K562 (cell line): ENCODE data around the gene SLC34A3. TPM values are rescaled to one million over a fixed set of nuclear protein-coding genes. Genes with fewer than 3 reads are reported as not detected.

Experiments
- ATAC-seq: fragments of 200-7000 bp; cut with Tn5 transposase; 3 replicates; pipeline ENCODE4 v1.9.1; 2020; ENCODE audit warnings: moderate library complexity
- BruUV-seq: library from RNA; stranded (reverse); fragments of 400-500 nt; replicated peaks from 2 replicates; lab custom pipeline; 2021; lab: Mats Ljungman, UMichigan
- CTCF ChIA-PET: fragments of 300-600 bp; formaldehyde crosslinking; extraction: SDS; loops from one replicate; lab custom pipeline; 2021; ENCODE audit warnings: low intra/inter-chr PET ratio; lab: Yijun Ruan, JAX
- POLR2A ChIA-PET: fragments of 300-600, 350-650 bp; sonication (Branson Sonifier 250); formaldehyde crosslinking; extraction: SDS; loops from one replicate; lab custom pipeline; 2021; ENCODE audit warnings: antibody characterized with exemption, inconsistent platforms; lab: Yijun Ruan, JAX
- DNase-seq, 4 experiments: peaks; one replicate each; pipeline versions ENCODE4 v3.0.0 to v3.0.0-alpha.2; 2011 to 2018; ENCODE audit warnings: low spot score in 3 of 4, mixed read lengths in 3 of 4; ENCODE audit errors: extremely low read depth in 1 of 4
- FAIRE-seq: peaks from 2 replicates; lab custom pipeline; 2011; peaks lifted over from hg19 to GRCh38; lab: Jason Lieb, UNC
- H2AFZ ChIP-seq: 2 replicates; pipeline ENCODE4 v1.6.0; 2011; ENCODE audit warnings: low read depth, low read length, control low read depth, inconsistent platforms
- H3K27ac ChIP-seq: fragments of 200-600 bp; 3 replicates; pipeline ENCODE4 v1.8.0; 2011; ENCODE audit warnings: low read depth, mild to moderate bottlenecking, control low read depth, inconsistent platforms, low read length, moderate library complexity, mixed read lengths; ENCODE audit errors: extremely low read depth
- H3K27me3 ChIP-seq, 2 experiments: fragments of 300-600 bp in 1 of 2; 2 replicates in 1 of 2; 3 replicates in 1 of 2; pipeline versions ENCODE4 v1.6.0 to v1.8.0; 2011; ENCODE audit warnings: inconsistent platforms in 2 of 2, low read length in 2 of 2, mild to moderate bottlenecking in 1 of 2, mixed read lengths in 1 of 2, moderate library complexity in 1 of 2; ENCODE audit not compliant: control insufficient read depth in 2 of 2, insufficient read depth in 2 of 2
- H3K36me3 ChIP-seq: fragments of 300-600 bp; 3 replicates; pipeline ENCODE4 v1.8.0; 2011; ENCODE audit warnings: mild to moderate bottlenecking, low read length, inconsistent platforms; ENCODE audit not compliant: control insufficient read depth, insufficient read depth
- H3K4me1 ChIP-seq, 2 experiments: fragments of 200-600 bp in 1 of 2; replicated peaks in 1 of 2; 2 replicates in 1 of 2; 3 replicates in 1 of 2; pipeline versions ENCODE4 v1.5.1 to v1.8.0; 2011; ENCODE audit warnings: inconsistent platforms in 2 of 2, low read length in 2 of 2, mild to moderate bottlenecking in 1 of 2, mixed read lengths in 1 of 2, moderate library complexity in 1 of 2; ENCODE audit not compliant: control insufficient read depth in 2 of 2, insufficient read depth in 2 of 2
- H3K4me2 ChIP-seq: 2 replicates; pipeline ENCODE4 v1.6.1; 2011; ENCODE audit warnings: low read length, control low read depth, inconsistent platforms, mixed read lengths; ENCODE audit not compliant: insufficient read depth
- H3K4me3 ChIP-seq: fragments of 200-600 bp; sonication (generic), shearing (Covaris generic); 2 replicates; pipeline ENCODE4 v1.5.1; 2016; ENCODE audit warnings: control low read depth, inconsistent platforms
- H3K79me2 ChIP-seq: fragments of 200-600 bp; 3 replicates; pipeline ENCODE4 v1.8.0; 2011; ENCODE audit warnings: low read length, inconsistent platforms; ENCODE audit not compliant: control insufficient read depth, insufficient read depth
- H3K9ac ChIP-seq, 2 experiments: 2 replicates each; pipeline versions ENCODE4 v1.6.0 to v1.6.1; 2011; ENCODE audit warnings: low read depth in 2 of 2, low read length in 2 of 2, control low read depth in 1 of 2, inconsistent platforms in 1 of 2, mild to moderate bottlenecking in 1 of 2, mixed read lengths in 1 of 2; ENCODE audit not compliant: insufficient read depth in 1 of 2
- H3K9me1 ChIP-seq: one replicate; pipeline ENCODE4 v1.6.0; 2011; ENCODE audit warnings: inconsistent platforms, mild to moderate bottlenecking, low read length, moderate library complexity; ENCODE audit not compliant: control insufficient read depth, insufficient read depth
- H3K9me3 ChIP-seq: replicated peaks from 2 replicates; pipeline ENCODE4 v1.5.1; 2011; ENCODE audit warnings: low read depth, low read length, inconsistent platforms; ENCODE audit not compliant: control insufficient read depth, insufficient read depth
- H4K20me1 ChIP-seq: replicated peaks from 2 replicates; pipeline ENCODE4 v1.6.1; 2011; ENCODE audit warnings: low read length, inconsistent platforms, mixed read lengths; ENCODE audit not compliant: control insufficient read depth, insufficient read depth
- POLR2G ChIP-seq: fragments of 200-400 bp; formaldehyde crosslinking; IDR thresholded peaks from 2 replicates; pipeline ENCODE4 v1.6.1; 2017; ENCODE audit warnings: low read depth, mild to moderate bottlenecking, antibody characterized with exemption, low read length, moderate library complexity
- WGBS: fragments of 100-300 bp; shearing (Covaris generic); methylation state at CpG from one replicate; pipeline ENCODE4 v1.1.6; 2016; ENCODE audit warnings: low coverage, mixed read lengths; ENCODE audit not compliant: insufficient coverage; ENCODE audit errors: missing lambda C conversion rate; 5-methylcytosine and 5-hydroxymethylcytosine counted together
- in situ Hi-C: fragments of 300-500 bp; cut with MboI; formaldehyde crosslinking; loops from 4 replicates; pipeline ENCODE4 v1.15.0; 2018; ENCODE audit warnings: inconsistent platforms, mixed read lengths
- intact Hi-C: fragments of 100-400 bp; cut with micrococcal nuclease; formaldehyde crosslinking; loops from 2 replicates; pipeline ENCODE4 v1.14.2; 2022
- polyA plus RNA-seq, 8 experiments: library from polyadenylated mRNA; depleted of rRNA in 4 of 8; stranded (reverse) in 5 of 8; unstranded in 3 of 8; fragments of >200 nt; fragmentation: Nextera tagmentation in 2 of 8; fragmentation: Illumina TruSeq in 1 of 8; extraction: Ambion mirVana in 2 of 8; extraction: Trizol in 1 of 8; gene quantifications; 2 replicates each; pipeline versions ENCODE4 v1.2.1 to v1.2.3, GENCODE V29; 2011 to 2014; ENCODE audit warnings: inconsistent platforms in 1 of 8, missing spikeins in 1 of 8
- total RNA-seq, 7 experiments: library from RNA; depleted of rRNA in 6 of 7; stranded (reverse); fragments of >200 nt in 6 of 7; fragmentation: Illumina TruSeq in 2 of 7; extraction: Trizol in 2 of 7; gene quantifications; 2 replicates each; pipeline versions ENCODE4 v1.2.1 to v1.2.3, GENCODE V29; 2011 to 2021; ENCODE audit warnings: low replicate concordance in 1 of 7
- TF ChIP-seq, protein P1 (sequence below): fragments of 250-450 bp; sonication (Bioruptor Pico); IDR thresholded peaks from 2 replicates; pipeline ENCODE4 v1.8.0; 2021; ENCODE audit warnings: mild to moderate bottlenecking, moderate library complexity

SLC34A3 gene
- total and polyA plus RNA-seq, 9 of the 15 experiments (the other 6 are each of a cell fraction or from before 2014, with no cell fraction given), result not detected

GRCh38 chr9:137251490-137252268, 21.0 kb downstream of the SLC34A3 start:
- Histone ChIP-seq H3K9me3 (no peaks in the 10 kb centered on the region), H3K4me1 (peaks cover 13 to 74% of the 10 kb centered on the region in 2 experiments), H2AFZ (no peak overlapping the region), H3K79me2 (peaks cover 27% of the 10 kb centered on the region), H3K4me2 (no peak overlapping the region), H3K9ac (peak overlapping the region in 1 of 2 experiments; percentile 65; a peak in 2 of 4 replicates), H3K36me3 (peaks cover 7% of the 10 kb centered on the region), H3K27ac (no peak overlapping the region), H3K4me3 (no peak overlapping the region), H3K9me1 (no peaks in the 10 kb centered on the region), H4K20me1 (no peaks in the 10 kb centered on the region; the same call in 1 of the 2 replicates), H3K27me3 (no peaks in the 10 kb centered on the region)
- POLR2A ChIA-PET, result interaction anchor here (8.3 kb wide), 1 partner anchor 9 kb away, joined by 221 read pairs; the partner anchor contains the start of gene TUBB4B
- no peak for ATAC-seq
- CTCF ChIA-PET, result no interaction called here
- no peak for DNase-seq
- no TSS peak for BruUV-seq
- intact Hi-C loops (no loop called here), in situ Hi-C loops (no loop called here)
- WGBS, result 78% methylated on average over 13 of the region's 22 CpGs
- TF ChIP-seq, protein P1, sequence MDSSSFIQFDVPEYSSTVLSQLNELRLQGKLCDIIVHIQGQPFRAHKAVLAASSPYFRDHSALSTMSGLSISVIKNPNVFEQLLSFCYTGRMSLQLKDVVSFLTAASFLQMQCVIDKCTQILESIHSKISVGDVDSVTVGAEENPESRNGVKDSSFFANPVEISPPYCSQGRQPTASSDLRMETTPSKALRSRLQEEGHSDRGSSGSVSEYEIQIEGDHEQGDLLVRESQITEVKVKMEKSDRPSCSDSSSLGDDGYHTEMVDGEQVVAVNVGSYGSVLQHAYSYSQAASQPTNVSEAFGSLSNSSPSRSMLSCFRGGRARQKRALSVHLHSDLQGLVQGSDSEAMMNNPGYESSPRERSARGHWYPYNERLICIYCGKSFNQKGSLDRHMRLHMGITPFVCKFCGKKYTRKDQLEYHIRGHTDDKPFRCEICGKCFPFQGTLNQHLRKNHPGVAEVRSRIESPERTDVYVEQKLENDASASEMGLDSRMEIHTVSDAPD (CRISPR knock-in tag), result no peak
- TF ChIP-seq POLR2G, result 0 out of 2 replicates have a peak, but pooled peaks have one; percentile 35
- FAIRE-seq, result no peak
